SK-N-SH treated with all-trans-retinoic acid at 6 μM for 48 hours (cell line): ENCODE data around the gene LOXHD1.

ENCODE experiments used
- ATAC-seq: fragments of 200-7000 bp; cut with Tn5 transposase; 3 replicates; pipeline ENCODE4 v1.9.1; 2020; ENCODE audit warnings: mild to moderate bottlenecking, moderate library complexity
- ARNTL ChIP-seq: fragments of 450-650 bp; formaldehyde crosslinking; IDR thresholded peaks from 2 replicates; pipeline ENCODE4 v1.5.0; 2020; ENCODE audit warnings: low read depth, mild to moderate bottlenecking, moderate library complexity, borderline replicate concordance
- BACH2 ChIP-seq: fragments of 250-450 bp; sonication (Bioruptor Pico); IDR thresholded peaks from 2 replicates; pipeline ENCODE4 v1.9.0; 2021; ENCODE audit warnings: mild to moderate bottlenecking, borderline replicate concordance
- CSDC2 ChIP-seq: fragments of 250-450 bp; sonication (Bioruptor Pico); IDR thresholded peaks from 2 replicates; pipeline ENCODE4 v1.5.0; 2020; ENCODE audit warnings: mild to moderate bottlenecking, moderate library complexity
- CSRNP3 ChIP-seq: fragments of 250-450 bp; sonication (Bioruptor Pico); IDR thresholded peaks from 2 replicates; pipeline ENCODE4 v1.5.1; 2021; ENCODE audit warnings: mild to moderate bottlenecking, moderate library complexity
- ESRRG ChIP-seq: fragments of 250-450 bp; sonication (Bioruptor Pico); IDR thresholded peaks from 2 replicates; pipeline ENCODE4 v1.6.1; 2021; ENCODE audit warnings: mild to moderate bottlenecking
- GLIS3 ChIP-seq: fragments of 250-450 bp; sonication (Bioruptor Pico); IDR thresholded peaks from 2 replicates; pipeline ENCODE4 v1.5.0; 2020; ENCODE audit warnings: mild to moderate bottlenecking, moderate library complexity
- ISL1 ChIP-seq: fragments of 250-450 bp; sonication (Bioruptor Pico); IDR thresholded peaks from 2 replicates; pipeline ENCODE4 v2.1.2; 2022; ENCODE audit warnings: mild to moderate bottlenecking, moderate library complexity
- OSR1 ChIP-seq: fragments of 250-450 bp; sonication (Bioruptor Pico); IDR thresholded peaks from 2 replicates; pipeline ENCODE4 v1.8.0; 2022; ENCODE audit warnings: moderate library complexity, mild to moderate bottlenecking, inconsistent platforms
- PPARA ChIP-seq: fragments of 250-450 bp; sonication (Bioruptor Pico); IDR thresholded peaks from 2 replicates; pipeline ENCODE4 v1.5.0; 2020; ENCODE audit warnings: mild to moderate bottlenecking, borderline replicate concordance
- SNAI2 ChIP-seq: fragments of 250-450 bp; sonication (Bioruptor Pico); IDR thresholded peaks from 2 replicates; pipeline ENCODE4 v1.5.0; 2020; ENCODE audit warnings: mild to moderate bottlenecking, moderate library complexity
- TCF4 ChIP-seq: fragments of 250-450 bp; sonication (Bioruptor Pico); IDR thresholded peaks from 2 replicates; pipeline ENCODE4 v1.8.0; 2021; ENCODE audit warnings: mild to moderate bottlenecking, moderate library complexity, borderline replicate concordance
- TOX ChIP-seq: fragments of 250-450 bp; sonication (Bioruptor Pico); IDR thresholded peaks from 2 replicates; pipeline ENCODE4 v1.8.0; 2021; ENCODE audit warnings: mild to moderate bottlenecking, moderate library complexity, borderline replicate concordance
- ZC3H10 ChIP-seq: fragments of 250-450 bp; sonication (Bioruptor Pico); IDR thresholded peaks from 2 replicates; pipeline ENCODE4 v1.5.1; 2021; ENCODE audit warnings: mild to moderate bottlenecking, moderate library complexity
- ZFP30 ChIP-seq: fragments of 450-650 bp; formaldehyde crosslinking; IDR thresholded peaks from 2 replicates; pipeline ENCODE4 v1.5.0; 2022; ENCODE audit warnings: mild to moderate bottlenecking, moderate library complexity
- ZNF565 ChIP-seq: fragments of 450-650 bp; formaldehyde crosslinking; conservative IDR thresholded peaks from 2 replicates; pipeline ENCODE4 v1.5.0; 2020; ENCODE audit warnings: low read depth, mild to moderate bottlenecking, moderate library complexity
- ZNF8 ChIP-seq: fragments of 450-650 bp; formaldehyde crosslinking; IDR thresholded peaks from 2 replicates; pipeline ENCODE4 v1.5.0; 2020; ENCODE audit warnings: mild to moderate bottlenecking, moderate library complexity
- TF ChIP-seq, protein P1 (sequence below): fragments of 250-450 bp; sonication (Bioruptor Pico); IDR thresholded peaks from 2 replicates; pipeline ENCODE4 v1.5.1; 2020; ENCODE audit warnings: low read depth, mild to moderate bottlenecking, moderate library complexity
- TF ChIP-seq, protein P2 (sequence below): fragments of 250-450 bp; sonication (Bioruptor Pico); IDR thresholded peaks from 2 replicates; pipeline ENCODE4 v1.8.0; 2020; ENCODE audit warnings: mild to moderate bottlenecking, moderate library complexity, borderline replicate concordance
- TF ChIP-seq, protein P3 (sequence below): fragments of 250-450 bp; sonication (Bioruptor Pico); IDR thresholded peaks from 2 replicates; pipeline ENCODE4 v1.5.0; 2020; ENCODE audit warnings: mild to moderate bottlenecking, moderate library complexity

The LOXHD1 gene

DNA sequence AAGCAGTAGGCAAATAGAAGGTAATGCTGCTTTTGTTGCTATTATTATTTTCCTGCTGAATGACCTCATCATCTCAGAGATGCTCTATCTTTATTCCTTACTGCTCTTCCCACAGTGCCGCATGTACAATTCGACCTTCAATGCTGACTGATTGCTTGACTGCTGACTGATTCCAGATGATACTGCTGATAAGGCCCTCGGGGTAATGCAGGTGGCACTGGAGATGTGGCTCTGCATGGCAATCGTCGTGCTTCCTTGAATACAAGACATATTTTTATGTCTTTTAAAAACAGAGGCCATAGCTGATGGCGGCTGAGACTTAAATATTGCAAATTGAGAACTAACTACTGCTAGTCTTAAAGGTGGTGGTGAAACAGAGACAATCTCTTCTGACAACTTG lies 146.6 kb downstream of the LOXHD1 start:
- TF ChIP-seq ZFP30 (no peak), ZNF8 (CRISPR knock-in tag) (no peak), ZC3H10 (CRISPR knock-in tag) (no peak), GLIS3 (no peak), ISL1 (CRISPR knock-in tag) (no peak), PPARA (no peak), ARNTL (CRISPR knock-in tag) (no peak)
- TF ChIP-seq, protein P1, sequence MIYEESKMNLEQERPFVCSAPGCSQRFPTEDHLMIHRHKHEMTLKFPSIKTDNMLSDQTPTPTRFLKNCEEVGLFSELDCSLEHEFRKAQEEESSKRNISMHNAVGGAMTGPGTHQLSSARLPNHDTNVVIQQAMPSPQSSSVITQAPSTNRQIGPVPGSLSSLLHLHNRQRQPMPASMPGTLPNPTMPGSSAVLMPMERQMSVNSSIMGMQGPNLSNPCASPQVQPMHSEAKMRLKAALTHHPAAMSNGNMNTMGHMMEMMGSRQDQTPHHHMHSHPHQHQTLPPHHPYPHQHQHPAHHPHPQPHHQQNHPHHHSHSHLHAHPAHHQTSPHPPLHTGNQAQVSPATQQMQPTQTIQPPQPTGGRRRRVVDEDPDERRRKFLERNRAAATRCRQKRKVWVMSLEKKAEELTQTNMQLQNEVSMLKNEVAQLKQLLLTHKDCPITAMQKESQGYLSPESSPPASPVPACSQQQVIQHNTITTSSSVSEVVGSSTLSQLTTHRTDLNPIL (CRISPR knock-in tag): no peak
- no peak for ATAC-seq

GRCh38 chr18:46509530-46509929 lies 147.5 kb downstream of the LOXHD1 start:
- ATAC-seq: no peak
- TF ChIP-seq BACH2 (CRISPR knock-in tag) (no peak), TCF4 (no peak), ZFP30 (no peak), CSDC2 (CRISPR knock-in tag) (no peak), OSR1 (CRISPR knock-in tag) (no peak), PPARA (no peak), SNAI2 (CRISPR knock-in tag) (no peak), ZC3H10 (CRISPR knock-in tag) (no peak), CSRNP3 (CRISPR knock-in tag) (no peak), ZNF565 (CRISPR knock-in tag) (no peak), TOX (CRISPR knock-in tag) (no peak), ESRRG (no peak), ZNF8 (CRISPR knock-in tag) (no peak)
- TF ChIP-seq, protein P2, sequence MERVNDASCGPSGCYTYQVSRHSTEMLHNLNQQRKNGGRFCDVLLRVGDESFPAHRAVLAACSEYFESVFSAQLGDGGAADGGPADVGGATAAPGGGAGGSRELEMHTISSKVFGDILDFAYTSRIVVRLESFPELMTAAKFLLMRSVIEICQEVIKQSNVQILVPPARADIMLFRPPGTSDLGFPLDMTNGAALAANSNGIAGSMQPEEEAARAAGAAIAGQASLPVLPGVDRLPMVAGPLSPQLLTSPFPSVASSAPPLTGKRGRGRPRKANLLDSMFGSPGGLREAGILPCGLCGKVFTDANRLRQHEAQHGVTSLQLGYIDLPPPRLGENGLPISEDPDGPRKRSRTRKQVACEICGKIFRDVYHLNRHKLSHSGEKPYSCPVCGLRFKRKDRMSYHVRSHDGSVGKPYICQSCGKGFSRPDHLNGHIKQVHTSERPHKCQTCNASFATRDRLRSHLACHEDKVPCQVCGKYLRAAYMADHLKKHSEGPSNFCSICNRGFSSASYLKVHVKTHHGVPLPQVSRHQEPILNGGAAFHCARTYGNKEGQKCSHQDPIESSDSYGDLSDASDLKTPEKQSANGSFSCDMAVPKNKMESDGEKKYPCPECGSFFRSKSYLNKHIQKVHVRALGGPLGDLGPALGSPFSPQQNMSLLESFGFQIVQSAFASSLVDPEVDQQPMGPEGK: no peak
- TF ChIP-seq, protein P3, sequence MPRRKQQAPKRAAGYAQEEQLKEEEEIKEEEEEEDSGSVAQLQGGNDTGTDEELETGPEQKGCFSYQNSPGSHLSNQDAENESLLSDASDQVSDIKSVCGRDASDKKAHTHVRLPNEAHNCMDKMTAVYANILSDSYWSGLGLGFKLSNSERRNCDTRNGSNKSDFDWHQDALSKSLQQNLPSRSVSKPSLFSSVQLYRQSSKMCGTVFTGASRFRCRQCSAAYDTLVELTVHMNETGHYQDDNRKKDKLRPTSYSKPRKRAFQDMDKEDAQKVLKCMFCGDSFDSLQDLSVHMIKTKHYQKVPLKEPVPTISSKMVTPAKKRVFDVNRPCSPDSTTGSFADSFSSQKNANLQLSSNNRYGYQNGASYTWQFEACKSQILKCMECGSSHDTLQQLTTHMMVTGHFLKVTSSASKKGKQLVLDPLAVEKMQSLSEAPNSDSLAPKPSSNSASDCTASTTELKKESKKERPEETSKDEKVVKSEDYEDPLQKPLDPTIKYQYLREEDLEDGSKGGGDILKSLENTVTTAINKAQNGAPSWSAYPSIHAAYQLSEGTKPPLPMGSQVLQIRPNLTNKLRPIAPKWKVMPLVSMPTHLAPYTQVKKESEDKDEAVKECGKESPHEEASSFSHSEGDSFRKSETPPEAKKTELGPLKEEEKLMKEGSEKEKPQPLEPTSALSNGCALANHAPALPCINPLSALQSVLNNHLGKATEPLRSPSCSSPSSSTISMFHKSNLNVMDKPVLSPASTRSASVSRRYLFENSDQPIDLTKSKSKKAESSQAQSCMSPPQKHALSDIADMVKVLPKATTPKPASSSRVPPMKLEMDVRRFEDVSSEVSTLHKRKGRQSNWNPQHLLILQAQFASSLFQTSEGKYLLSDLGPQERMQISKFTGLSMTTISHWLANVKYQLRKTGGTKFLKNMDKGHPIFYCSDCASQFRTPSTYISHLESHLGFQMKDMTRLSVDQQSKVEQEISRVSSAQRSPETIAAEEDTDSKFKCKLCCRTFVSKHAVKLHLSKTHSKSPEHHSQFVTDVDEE (CRISPR knock-in tag): no peak
- TF ChIP-seq, protein P1 (CRISPR knock-in tag): no peak

DNA sequence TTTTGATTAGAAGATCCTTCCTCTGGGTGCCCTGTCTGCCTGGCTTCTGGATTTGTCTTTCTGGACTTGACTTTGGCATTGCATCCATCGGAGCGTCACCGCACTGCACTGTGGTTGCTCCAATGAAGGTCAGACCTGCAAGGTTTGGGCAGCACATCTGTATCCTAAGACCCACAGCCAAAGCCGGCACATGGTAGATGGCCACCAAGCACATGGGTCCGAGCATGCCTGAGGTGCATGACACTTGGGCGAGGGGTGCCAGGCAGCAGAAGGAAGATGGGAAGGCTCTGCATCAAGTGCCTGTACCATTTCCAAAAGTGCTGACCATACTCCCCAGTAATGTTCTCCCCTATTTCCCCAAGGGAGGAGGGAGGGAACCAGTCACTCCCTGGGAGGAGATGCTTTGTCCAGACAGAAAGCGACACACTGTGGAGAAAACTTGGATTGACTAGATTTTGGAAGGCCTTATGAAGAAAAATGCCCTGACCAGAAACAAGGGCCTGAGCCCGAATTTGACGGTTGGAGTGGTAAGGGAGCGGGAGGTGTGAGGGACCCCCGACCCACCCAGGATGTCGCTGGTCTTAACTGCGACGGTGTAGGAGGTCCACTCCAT lies 149.9 kb downstream of the LOXHD1 start:
- ATAC-seq: no peak
- no peak for TF ChIP-seq ZFP30
- TF ChIP-seq GLIS3: no peak
- TF ChIP-seq, protein P3 (CRISPR knock-in tag): no peak
- no peak for TF ChIP-seq OSR1 (CRISPR knock-in tag)
- no peak for TF ChIP-seq ISL1 (CRISPR knock-in tag)
- TF ChIP-seq BACH2 (CRISPR knock-in tag): no peak
- TF ChIP-seq ZC3H10 (CRISPR knock-in tag): no peak
- TF ChIP-seq, protein P2: no peak
- TF ChIP-seq CSRNP3 (CRISPR knock-in tag): no peak
- TF ChIP-seq SNAI2 (CRISPR knock-in tag): no peak
